ES-I3 (cell line): ENCODE data around the gene ABCC6.
"Not testable (repeated sequence)": the region's sequence is repeated elsewhere in the genome, so short reads cannot be mapped to it uniquely, and the experiment has no call there.

Source experiments
- H3K36me3 ChIP-seq: 2 replicates; pipeline ENCODE4 v1.6.1; 2013; ENCODE audit warnings: mild to moderate bottlenecking, low read length, control low read depth, moderate library complexity; ENCODE audit not compliant: insufficient read depth
- H3K4me1 ChIP-seq: 2 replicates; pipeline ENCODE4 v1.6.1; 2013; ENCODE audit warnings: mild to moderate bottlenecking, control low read depth, low read length; ENCODE audit not compliant: insufficient read depth
- H3K9ac ChIP-seq: 2 replicates; pipeline ENCODE4 v1.6.1; 2013; ENCODE audit warnings: low read depth, mild to moderate bottlenecking, low read length, moderate library complexity
- H3K9me3 ChIP-seq: 2 replicates; pipeline ENCODE4 v1.6.1; 2013; ENCODE audit warnings: mild to moderate bottlenecking, low read length, moderate library complexity; ENCODE audit not compliant: control insufficient read depth, insufficient read depth

ABCC6 gene

DNA sequence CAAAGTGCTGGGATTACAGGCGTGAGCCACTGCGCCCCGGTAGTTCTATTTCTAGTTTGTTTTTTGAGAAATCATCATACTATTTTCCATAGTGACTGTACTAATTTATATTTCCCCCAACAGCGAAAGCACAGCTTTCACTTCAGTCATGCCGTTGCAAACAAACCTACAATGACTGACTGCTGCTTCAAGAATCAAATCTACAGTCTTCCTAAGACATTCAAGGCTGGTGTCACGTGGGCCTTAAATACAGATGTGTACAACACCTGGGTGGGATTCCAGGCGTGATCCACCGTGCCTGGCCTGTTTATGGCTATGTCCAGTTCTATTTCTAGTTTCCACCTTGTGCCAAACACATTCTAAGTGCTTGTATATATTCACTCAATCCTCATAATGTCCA is 72.0 kb downstream of the ABCC6 start:
- Histone ChIP-seq H3K9me3 (no peaks in the 10 kb centered on the region), H3K9ac (no peak overlapping the region), H3K36me3 (no peaks in the 10 kb centered on the region), H3K4me1 (no peaks in the 10 kb centered on the region)

- no peak overlapping the region for H3K9ac ChIP-seq
- H3K4me1 ChIP-seq: no peaks in the 10 kb centered on the region
- no peaks in the 10 kb centered on the region for H3K9me3 ChIP-seq
- no peaks in the 10 kb centered on the region for H3K36me3 ChIP-seq
Observed at GRCh38 chr16:16150878-16151152, 72.5 kb downstream of the ABCC6 start.

DNA sequence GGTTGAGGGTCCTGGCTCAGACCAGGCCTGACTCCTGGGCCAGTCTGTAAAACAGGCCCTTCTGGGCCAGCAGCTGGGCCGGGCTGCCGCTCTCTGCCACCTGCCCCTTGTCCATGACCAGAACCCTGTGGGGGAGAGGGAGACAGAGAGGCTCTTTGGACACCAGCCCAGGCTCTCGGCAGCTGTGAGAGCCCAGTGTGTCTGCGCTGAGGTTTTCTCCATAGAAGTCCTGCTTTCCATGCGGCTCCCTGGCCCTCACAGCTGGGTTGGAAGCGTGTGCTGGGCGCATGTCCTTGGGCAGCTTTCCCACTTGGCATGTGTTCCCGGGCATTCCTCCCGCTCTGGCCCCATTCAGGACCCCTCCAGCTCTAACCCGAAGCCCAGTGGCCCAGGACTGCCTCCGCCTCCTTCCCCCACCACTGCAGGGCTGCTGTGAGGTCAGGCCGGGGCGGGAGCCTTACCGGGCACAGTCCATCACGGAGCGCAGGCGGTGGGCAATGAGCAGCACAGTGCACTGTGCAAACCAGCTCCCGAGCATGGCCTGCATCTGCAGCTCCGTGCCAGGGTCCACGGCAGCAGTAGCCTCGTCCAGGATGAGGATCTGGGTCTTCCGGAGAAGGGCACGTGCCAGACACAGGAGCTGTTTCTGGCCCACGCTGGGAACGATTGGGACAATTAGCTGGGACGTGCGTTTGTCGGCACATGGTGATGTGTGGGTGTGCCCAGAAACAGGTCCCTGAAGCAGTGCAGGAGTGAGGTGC is 73.0 kb downstream of the ABCC6 start:
- no peaks in the 10 kb centered on the region for H3K4me1 ChIP-seq
- no peak overlapping the region for H3K9ac ChIP-seq
- no peaks in the 10 kb centered on the region for H3K9me3 ChIP-seq
- no peaks in the 10 kb centered on the region for H3K36me3 ChIP-seq

DNA sequence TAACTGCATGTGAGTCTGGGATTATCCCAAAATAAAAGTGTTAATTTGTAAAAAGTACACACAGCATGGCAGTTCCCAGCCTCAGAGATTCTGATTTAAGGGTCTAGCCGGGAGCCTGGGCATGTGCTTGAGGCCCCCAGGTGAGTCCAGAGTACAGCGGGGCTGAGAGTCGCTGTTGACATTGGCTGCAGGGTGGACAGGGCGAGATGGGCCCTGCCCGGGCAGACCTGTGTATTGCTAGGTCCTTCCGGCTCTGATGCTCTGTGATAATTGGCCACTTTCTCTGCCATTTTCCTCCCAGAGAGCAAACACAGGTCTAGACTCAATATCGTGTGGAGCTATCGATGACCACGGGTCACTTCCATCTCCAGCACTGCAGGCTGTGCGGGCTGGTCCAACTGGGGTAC is 73.6 kb downstream of the ABCC6 start:
- no peaks in the 10 kb centered on the region for H3K4me1 ChIP-seq
- H3K36me3 ChIP-seq: no peaks in the 10 kb centered on the region
- no peaks in the 10 kb centered on the region for H3K9me3 ChIP-seq
- no peak overlapping the region for H3K9ac ChIP-seq

GRCh38 chr16:16148755-16149154 is 74.5 kb downstream of the ABCC6 start:
- no peak overlapping the region for H3K9ac ChIP-seq
- no peaks in the 10 kb centered on the region for H3K9me3 ChIP-seq
- H3K4me1 ChIP-seq: peaks cover 7% of the 10 kb centered on the region; the same call in 1 of the 2 replicates
- no peaks in the 10 kb centered on the region; the same call in 1 of the 2 replicates for H3K36me3 ChIP-seq

DNA sequence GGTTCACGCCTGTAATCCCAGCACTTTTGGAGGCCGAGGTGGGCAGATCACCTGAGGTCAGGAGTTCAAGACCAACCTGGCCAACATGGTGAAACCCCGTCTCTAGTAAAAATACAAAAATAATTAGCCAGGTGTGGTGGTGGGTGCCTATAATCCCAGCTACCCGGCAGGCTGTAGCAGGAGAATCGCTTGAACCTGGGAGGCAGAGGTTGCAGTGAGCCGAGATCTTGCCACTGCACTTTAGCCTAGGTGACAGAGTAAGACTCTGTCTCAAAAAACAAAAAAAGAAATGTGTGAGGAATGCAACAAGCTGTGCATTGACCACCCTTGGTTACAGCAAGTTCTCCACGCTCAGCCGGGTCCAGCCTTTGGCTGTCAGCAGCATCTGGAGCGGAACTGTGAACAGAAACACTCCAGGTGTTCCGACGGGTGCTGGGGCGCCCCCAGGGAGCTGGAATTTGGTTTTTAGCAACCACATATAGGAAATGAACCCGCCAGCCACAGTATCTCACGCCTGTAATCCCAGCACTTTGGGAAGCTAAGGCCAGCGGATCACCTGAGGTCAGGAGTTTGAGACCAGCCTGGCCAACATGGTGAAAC is 75.2 kb downstream of the ABCC6 start:
- not testable (repeated sequence) for H3K4me1 ChIP-seq, H3K36me3 ChIP-seq, H3K9me3 ChIP-seq, H3K9ac ChIP-seq

DNA sequence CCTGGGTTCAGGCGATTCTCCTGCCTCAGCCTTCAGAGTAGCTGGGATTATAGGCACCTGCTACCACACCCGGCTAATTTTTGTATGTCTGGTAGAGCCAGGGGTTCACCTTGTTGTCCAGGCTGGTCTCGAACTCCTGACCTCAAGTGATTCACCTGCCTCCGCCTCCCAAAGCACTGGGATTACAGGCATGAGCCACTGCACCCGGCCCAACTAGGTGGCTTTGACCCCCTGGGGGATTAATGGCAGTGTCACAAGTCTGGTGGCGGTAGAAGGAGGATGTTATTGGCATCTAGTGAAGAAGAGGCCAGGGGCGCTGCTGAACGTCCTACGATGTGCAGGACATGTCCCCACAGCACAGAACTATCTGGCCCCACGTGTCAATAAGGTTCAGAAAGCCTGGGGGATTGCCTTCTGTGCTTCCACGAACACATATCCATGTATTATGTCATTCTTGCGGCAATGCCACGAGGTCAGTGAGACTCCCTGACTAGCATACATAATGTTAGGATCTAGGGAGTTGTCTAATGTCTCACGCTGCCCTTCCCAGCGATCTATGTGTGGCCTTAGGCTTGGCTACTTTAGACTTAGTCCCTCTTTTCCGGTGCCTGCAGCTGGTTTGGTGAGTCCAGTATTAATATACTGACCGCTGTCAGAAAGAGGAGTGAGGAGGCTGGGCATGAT is 75.8 kb downstream of the ABCC6 start:
- H3K4me1 ChIP-seq: peaks cover 8% of the 10 kb centered on the region; the same call in 1 of the 2 replicates
- H3K36me3 ChIP-seq: no peaks in the 10 kb centered on the region; the same call in none of the 2 replicates
- H3K9ac ChIP-seq: no peak overlapping the region
- no peaks in the 10 kb centered on the region for H3K9me3 ChIP-seq

DNA sequence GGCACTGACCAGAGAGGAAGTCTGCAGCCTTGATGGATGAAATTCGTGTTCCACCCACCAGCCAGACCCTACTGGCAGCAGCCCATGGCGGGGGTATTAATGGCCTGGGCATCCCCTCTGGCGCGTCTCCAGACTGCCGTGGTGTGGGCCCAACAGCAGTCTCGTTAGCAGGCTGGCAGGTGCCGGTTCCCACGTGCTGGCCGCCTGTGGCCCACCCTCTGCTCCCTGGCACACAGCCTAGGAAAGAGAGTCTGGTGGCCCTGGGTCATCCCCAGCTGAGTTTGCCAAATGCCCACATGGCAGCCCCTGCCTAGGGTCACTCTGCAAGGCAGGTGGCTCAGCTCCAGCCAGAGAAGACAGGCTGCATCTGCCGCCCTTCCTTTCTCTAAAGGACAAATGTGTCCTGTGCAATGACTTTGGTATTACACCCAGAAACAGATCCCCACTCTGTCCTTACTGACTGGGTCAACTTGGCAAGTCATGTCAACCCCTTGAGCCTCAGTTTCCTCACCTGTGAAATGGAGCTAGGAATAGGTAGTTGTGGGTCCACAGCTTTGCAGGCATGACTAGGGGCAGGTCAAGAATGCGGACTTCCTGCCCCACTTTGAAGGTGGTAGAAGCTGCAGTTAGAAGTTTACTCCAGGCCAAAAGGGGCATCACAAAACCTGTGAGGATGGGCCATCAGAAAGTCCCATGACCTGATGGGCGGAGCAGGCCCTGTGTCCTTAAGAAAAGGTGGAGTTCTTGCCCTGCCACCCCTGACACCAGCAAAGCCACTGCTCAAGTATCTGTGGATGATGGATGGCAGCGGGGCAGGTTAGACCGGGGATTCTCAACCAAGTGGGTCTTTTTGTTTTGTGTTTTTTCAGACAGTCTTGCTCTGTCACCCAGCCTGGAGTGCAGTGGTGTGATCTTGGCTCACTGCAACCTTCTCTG is 76.6 kb downstream of the ABCC6 start:
- H3K9ac ChIP-seq: no peak overlapping the region
- H3K9me3 ChIP-seq: no peaks in the 10 kb centered on the region
- no peaks in the 10 kb centered on the region; the same call in none of the 2 replicates for H3K36me3 ChIP-seq
- peaks cover 8% of the 10 kb centered on the region; the same call in 1 of the 2 replicates for H3K4me1 ChIP-seq

DNA sequence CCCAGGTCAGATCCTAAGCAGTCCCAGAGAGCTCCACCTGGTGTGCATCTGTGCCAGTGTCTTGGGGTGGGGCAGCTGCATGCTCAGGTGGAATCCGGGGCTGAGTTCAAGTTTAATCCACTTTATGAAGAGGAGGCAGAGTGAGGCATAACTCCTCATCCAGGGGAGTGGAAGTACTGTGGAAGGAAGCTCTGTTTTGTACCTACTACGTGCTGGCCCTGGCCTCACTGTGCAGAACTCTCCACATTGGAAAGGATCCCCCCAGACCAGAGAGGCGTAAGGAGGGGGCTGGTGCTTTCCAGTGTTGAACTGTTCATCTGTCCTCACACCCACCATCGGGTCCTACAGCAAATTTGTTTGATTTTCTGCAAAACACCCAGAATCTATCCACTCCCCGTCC is 78.0 kb downstream of the ABCC6 start:
- H3K4me1 ChIP-seq: peaks cover 8% of the 10 kb centered on the region; the same call in 1 of the 2 replicates
- H3K9me3 ChIP-seq: no peaks in the 10 kb centered on the region
- peaks cover 7% of the 10 kb centered on the region for H3K36me3 ChIP-seq

DNA sequence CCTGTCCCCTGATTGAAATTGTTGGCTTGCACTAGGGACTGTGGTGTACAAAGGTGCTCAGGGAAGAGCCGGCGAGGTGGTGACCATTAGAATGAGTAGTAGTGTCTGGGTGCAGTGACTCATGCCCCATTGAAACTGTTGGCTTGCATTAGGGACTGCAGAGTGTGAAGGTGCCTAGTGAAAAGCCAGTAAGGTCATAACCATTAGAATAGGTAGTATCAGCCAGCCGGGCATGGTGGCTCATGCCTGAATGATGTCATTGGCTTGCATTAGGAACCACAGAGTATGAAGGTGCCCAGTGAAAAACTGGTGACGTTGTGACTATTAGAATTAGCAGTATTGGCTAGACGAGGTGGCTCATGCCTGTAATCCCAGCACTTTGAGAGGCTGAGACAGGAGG is 78.9 kb downstream of the ABCC6 start:
- peaks cover 12% of the 10 kb centered on the region for H3K36me3 ChIP-seq
- H3K9me3 ChIP-seq: no peaks in the 10 kb centered on the region
- peaks cover 8% of the 10 kb centered on the region; the same call in 1 of the 2 replicates for H3K4me1 ChIP-seq
- no peak overlapping the region for H3K9ac ChIP-seq

More for the DNA sequence above, 78.0 kb downstream of the ABCC6 start:
- no peak overlapping the region for H3K9ac ChIP-seq

DNA sequence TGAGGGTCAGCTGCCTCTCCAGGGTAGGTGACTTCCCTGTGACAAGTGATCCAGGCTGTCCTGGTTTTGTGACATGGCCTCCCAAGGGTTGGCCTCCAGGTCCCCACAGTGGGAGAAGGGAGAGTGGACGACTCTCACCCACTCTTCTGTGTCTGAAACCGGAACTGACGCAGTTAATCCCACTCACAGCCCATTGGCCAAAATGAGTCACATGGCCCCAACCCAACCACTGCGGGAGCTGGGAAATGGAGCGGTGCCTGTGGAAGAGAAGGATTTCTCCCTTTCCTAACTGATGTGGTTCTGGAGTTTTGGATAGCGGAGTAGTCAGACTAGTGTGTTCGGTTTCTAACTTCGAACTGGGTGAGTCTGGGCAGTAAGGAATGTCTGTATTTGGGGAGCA is 79.4 kb downstream of the ABCC6 start:
- Histone ChIP-seq H3K4me1 (peaks cover 8% of the 10 kb centered on the region; the same call in 1 of the 2 replicates), H3K9ac (no peak overlapping the region), H3K9me3 (no peaks in the 10 kb centered on the region), H3K36me3 (peaks cover 16% of the 10 kb centered on the region)

- H3K4me1 ChIP-seq: peaks cover 8% of the 10 kb centered on the region; the same call in 1 of the 2 replicates
- H3K9me3 ChIP-seq: no peaks in the 10 kb centered on the region
- no peak overlapping the region for H3K9ac ChIP-seq
- peaks cover 21% of the 10 kb centered on the region for H3K36me3 ChIP-seq
Observed at GRCh38 chr16:16143038-16143763, 80.1 kb downstream of the ABCC6 start.

DNA sequence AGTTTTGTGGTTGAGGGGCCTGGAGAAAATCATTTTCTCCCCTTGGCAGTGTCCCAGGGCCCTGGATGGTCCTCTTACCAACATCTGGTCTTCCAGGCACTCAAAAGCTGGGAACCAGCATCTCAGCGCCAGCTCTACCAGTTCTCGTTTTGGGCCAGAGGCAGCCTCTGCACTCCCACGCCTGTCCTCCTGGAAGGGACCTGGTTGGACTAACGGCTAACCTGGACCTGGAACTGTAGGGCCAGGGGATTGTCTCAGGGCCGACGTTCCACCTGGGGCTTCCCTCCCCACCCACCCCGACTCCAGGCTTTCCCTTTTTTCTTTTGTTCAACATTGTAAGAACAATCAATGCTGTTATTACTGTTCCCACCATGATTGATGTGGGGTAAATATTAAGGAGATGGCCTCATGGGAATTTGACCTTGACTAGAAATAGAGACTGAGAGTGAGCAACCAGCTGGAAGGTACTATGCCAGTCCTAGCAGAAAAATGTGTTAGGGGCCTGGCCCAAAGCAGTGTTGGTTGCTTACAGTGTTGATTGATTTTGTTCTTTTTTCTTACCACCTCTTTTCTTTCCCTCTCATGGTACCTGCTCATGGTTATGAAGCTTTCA is 81.4 kb downstream of the ABCC6 start:
- Histone ChIP-seq H3K4me1 (peaks cover 8% of the 10 kb centered on the region; the same call in 1 of the 2 replicates), H3K9ac (no peak overlapping the region), H3K9me3 (no peaks in the 10 kb centered on the region), H3K36me3 (peaks cover 24% of the 10 kb centered on the region)
